ENCODE results near the gene RNF213. TPM values are rescaled to one million over a fixed set of nuclear protein-coding genes. Genes with fewer than 3 reads are reported as not detected.
A peak's percentile ranks its signal among the peaks of the same experiment; 100 is the strongest.

RNF213 gene
- total RNA-seq, 1 donor from 2014 or later = 110 TPM

DNA sequence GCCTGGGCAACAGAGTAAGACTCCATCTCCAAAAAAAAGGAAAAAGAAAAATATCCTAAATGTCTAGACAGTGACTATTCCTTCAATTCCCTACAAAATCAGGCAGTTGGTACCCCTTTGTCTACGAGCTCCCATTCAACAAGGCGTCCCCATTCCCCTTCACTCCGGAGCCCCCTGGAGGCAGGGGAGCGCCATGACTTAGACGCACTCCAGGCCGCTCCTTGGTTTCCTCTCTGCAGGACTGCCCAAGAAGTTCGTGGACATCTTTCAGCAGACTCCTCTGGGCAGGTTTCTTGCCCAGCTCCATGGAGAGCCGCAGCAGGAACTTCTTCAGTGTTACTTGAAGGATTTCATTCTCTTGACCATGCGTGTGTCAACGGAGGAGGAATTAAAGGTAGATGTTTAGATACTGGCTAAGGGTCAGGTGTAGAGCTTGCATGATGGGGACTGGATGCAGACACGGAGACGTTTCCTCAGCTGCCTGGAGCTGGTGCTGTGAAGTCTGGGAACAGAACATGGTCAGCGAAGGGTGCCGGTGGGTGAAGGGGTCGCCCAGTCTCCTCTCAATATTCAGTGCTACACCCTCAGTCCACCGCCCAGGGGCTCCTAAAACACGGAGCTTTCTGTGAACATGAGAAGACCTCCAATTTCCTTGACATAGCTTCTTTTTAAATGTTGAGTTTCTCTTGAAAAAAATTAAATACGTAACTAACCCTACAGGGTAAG lies 101.0 kb downstream of the RNF213 start:
- no peak overlapping the region for H3K27ac Mint-ChIP-seq (ENCODE audit: unreplicated experiment)
- H3K27me3 Mint-ChIP-seq (ENCODE audit: unreplicated experiment) = peaks cover 10% of the 10 kb centered on the region
- no peaks in the 10 kb centered on the region for H3K4me1 Mint-ChIP-seq (ENCODE audit: unreplicated experiment)
- peak; percentile 48 for DNase-seq (ENCODE audit: low spot score)
- TF ChIP-seq, protein P1, sequence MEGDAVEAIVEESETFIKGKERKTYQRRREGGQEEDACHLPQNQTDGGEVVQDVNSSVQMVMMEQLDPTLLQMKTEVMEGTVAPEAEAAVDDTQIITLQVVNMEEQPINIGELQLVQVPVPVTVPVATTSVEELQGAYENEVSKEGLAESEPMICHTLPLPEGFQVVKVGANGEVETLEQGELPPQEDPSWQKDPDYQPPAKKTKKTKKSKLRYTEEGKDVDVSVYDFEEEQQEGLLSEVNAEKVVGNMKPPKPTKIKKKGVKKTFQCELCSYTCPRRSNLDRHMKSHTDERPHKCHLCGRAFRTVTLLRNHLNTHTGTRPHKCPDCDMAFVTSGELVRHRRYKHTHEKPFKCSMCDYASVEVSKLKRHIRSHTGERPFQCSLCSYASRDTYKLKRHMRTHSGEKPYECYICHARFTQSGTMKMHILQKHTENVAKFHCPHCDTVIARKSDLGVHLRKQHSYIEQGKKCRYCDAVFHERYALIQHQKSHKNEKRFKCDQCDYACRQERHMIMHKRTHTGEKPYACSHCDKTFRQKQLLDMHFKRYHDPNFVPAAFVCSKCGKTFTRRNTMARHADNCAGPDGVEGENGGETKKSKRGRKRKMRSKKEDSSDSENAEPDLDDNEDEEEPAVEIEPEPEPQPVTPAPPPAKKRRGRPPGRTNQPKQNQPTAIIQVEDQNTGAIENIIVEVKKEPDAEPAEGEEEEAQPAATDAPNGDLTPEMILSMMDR (IDR thresholded peaks at IDR 0.05; ENCODE audit: unreplicated experiment) = no peak
- H3K9me3 Mint-ChIP-seq (ENCODE audit: unreplicated experiment) = no peaks in the 10 kb centered on the region
- H3K36me3 Mint-ChIP-seq (ENCODE audit: low read depth, unreplicated experiment) = peaks cover 50% of the 10 kb centered on the region
- peak overlapping the region; percentile 65 for H3K4me3 Mint-ChIP-seq (ENCODE audit: unreplicated experiment)

- Mint-ChIP-seq H3K4me3 (ENCODE audit: unreplicated experiment) (no peak overlapping the region), H3K9me3 (ENCODE audit: unreplicated experiment) (no peaks in the 10 kb centered on the region), H3K4me1 (ENCODE audit: unreplicated experiment) (no peaks in the 10 kb centered on the region), H3K36me3 (ENCODE audit: low read depth, unreplicated experiment) (peaks cover 49% of the 10 kb centered on the region), H3K27me3 (ENCODE audit: unreplicated experiment) (peaks cover 10% of the 10 kb centered on the region), H3K27ac (ENCODE audit: unreplicated experiment) (no peak overlapping the region)
- TF ChIP-seq, protein P1 (IDR thresholded peaks at IDR 0.05; ENCODE audit: unreplicated experiment) = no peak
- DNase-seq (ENCODE audit: low spot score) = no peak
Observed at GRCh38 chr17:80362428-80363119, 101.9 kb downstream of the RNF213 start.

DNA sequence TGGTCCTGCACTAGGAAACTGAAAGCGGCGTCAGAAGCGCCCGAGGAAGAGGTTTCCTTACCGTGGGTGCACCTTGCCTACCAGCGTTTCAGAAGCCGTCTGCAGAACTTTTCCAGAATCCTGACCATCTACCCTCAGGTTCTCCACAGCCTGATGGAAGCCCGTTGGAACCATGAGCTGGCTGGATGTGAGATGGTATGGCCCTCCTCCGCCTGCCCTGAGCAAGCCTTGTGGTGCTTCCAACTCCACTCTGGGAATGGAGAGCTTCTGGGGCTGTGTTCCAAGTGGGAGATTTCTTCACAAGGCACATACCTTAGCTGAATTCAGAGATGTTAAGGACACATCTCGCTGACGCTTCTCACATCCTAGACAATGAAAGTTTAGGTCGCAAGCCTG lies 102.5 kb downstream of the RNF213 start:
- TF ChIP-seq, protein P1 (IDR thresholded peaks at IDR 0.05; ENCODE audit: unreplicated experiment) = no peak
- H3K36me3 Mint-ChIP-seq (ENCODE audit: low read depth, unreplicated experiment) = peaks cover 52% of the 10 kb centered on the region
- H3K9me3 Mint-ChIP-seq (ENCODE audit: unreplicated experiment) = no peaks in the 10 kb centered on the region
- DNase-seq (ENCODE audit: low spot score) = no peak
- H3K4me3 Mint-ChIP-seq (ENCODE audit: unreplicated experiment) = no peak overlapping the region
- no peak overlapping the region for H3K27ac Mint-ChIP-seq (ENCODE audit: unreplicated experiment)
- H3K4me1 Mint-ChIP-seq (ENCODE audit: unreplicated experiment) = no peaks in the 10 kb centered on the region
- peaks cover 10% of the 10 kb centered on the region for H3K27me3 Mint-ChIP-seq (ENCODE audit: unreplicated experiment)

GRCh38 chr17:80363518-80364090 lies 103.0 kb downstream of the RNF213 start:
- DNase-seq (ENCODE audit: low spot score) = no peak
- no peak overlapping the region for H3K27ac Mint-ChIP-seq (ENCODE audit: unreplicated experiment)
- TF ChIP-seq, protein P1 (IDR thresholded peaks at IDR 0.05; ENCODE audit: unreplicated experiment) = no peak
- peaks cover 51% of the 10 kb centered on the region for H3K36me3 Mint-ChIP-seq (ENCODE audit: low read depth, unreplicated experiment)
- no peaks in the 10 kb centered on the region for H3K9me3 Mint-ChIP-seq (ENCODE audit: unreplicated experiment)
- no peaks in the 10 kb centered on the region for H3K4me1 Mint-ChIP-seq (ENCODE audit: unreplicated experiment)
- peaks cover 10% of the 10 kb centered on the region for H3K27me3 Mint-ChIP-seq (ENCODE audit: unreplicated experiment)
- no peak overlapping the region for H3K4me3 Mint-ChIP-seq (ENCODE audit: unreplicated experiment)
